ENCODE results near the gene TOR1AIP1.

DNA sequence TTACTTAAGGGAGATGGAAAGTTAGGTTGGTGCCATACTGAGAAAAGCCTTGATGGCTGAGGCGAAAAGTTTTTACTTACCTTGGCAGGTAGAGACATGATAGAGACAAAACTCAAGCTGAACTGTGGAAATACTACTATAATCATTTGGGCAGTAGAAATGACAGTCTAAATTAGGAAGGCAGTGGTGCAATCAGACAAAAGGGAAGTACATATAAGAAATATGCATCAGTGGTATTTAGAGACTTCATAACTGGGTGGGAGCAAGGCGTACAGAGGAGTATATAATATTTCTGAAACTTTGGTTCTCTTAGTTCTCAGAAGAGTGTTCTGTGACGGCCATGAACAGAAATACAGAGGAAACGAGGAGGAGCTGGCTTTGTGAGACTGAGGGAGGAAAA is 70.1 kb downstream of the TOR1AIP1 start:
- TF ChIP-seq, protein P1, sequence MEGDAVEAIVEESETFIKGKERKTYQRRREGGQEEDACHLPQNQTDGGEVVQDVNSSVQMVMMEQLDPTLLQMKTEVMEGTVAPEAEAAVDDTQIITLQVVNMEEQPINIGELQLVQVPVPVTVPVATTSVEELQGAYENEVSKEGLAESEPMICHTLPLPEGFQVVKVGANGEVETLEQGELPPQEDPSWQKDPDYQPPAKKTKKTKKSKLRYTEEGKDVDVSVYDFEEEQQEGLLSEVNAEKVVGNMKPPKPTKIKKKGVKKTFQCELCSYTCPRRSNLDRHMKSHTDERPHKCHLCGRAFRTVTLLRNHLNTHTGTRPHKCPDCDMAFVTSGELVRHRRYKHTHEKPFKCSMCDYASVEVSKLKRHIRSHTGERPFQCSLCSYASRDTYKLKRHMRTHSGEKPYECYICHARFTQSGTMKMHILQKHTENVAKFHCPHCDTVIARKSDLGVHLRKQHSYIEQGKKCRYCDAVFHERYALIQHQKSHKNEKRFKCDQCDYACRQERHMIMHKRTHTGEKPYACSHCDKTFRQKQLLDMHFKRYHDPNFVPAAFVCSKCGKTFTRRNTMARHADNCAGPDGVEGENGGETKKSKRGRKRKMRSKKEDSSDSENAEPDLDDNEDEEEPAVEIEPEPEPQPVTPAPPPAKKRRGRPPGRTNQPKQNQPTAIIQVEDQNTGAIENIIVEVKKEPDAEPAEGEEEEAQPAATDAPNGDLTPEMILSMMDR (IDR thresholded peaks at IDR 0.05), result no peak
- TF ChIP-seq POLR2A (IDR thresholded peaks at IDR 0.05), result no peak
